LNCAP (cell line): ENCODE measurements around the gene NRG2.

ENCODE experiments used
- CTCF ChIP-seq: fragments of 450-650 bp; IDR thresholded peaks from 2 replicates; pipeline ENCODE4 v1.5.1; 2017; ENCODE audit warnings: mild to moderate bottlenecking

The NRG2 gene

GRCh38 chr5:140042643-140043507, at the start of gene NRG2:
Gene NRG2 (minus strand): TSS chr5:140043299.
- peak; percentile 42; the same call in 1 of the 2 replicates for TF ChIP-seq CTCF

- TF ChIP-seq CTCF = no peak
Observed at GRCh38 chr5:140090251-140090650, 47.2 kb upstream of the NRG2 start.

GRCh38 chr5:140084541-140084940, 41.4 kb upstream of the NRG2 start:
- no peak for TF ChIP-seq CTCF

- TF ChIP-seq CTCF = no peak
Observed at GRCh38 chr5:140083650-140084049, 40.6 kb upstream of the NRG2 start.

GRCh38 chr5:140083120-140083519, 40.0 kb upstream of the NRG2 start:
- no peak for TF ChIP-seq CTCF

- TF ChIP-seq CTCF = no peak
Observed at GRCh38 chr5:140076788-140077187, 33.7 kb upstream of the NRG2 start.

GRCh38 chr5:140076142-140076541, 33.0 kb upstream of the NRG2 start:
- TF ChIP-seq CTCF = no peak

- peak; percentile 47; the same call in 1 of the 2 replicates for TF ChIP-seq CTCF
Observed at GRCh38 chr5:140075371-140075770, 32.3 kb upstream of the NRG2 start.
